ENCODE measurements around the gene PACRG.

Gene PACRG

DNA sequence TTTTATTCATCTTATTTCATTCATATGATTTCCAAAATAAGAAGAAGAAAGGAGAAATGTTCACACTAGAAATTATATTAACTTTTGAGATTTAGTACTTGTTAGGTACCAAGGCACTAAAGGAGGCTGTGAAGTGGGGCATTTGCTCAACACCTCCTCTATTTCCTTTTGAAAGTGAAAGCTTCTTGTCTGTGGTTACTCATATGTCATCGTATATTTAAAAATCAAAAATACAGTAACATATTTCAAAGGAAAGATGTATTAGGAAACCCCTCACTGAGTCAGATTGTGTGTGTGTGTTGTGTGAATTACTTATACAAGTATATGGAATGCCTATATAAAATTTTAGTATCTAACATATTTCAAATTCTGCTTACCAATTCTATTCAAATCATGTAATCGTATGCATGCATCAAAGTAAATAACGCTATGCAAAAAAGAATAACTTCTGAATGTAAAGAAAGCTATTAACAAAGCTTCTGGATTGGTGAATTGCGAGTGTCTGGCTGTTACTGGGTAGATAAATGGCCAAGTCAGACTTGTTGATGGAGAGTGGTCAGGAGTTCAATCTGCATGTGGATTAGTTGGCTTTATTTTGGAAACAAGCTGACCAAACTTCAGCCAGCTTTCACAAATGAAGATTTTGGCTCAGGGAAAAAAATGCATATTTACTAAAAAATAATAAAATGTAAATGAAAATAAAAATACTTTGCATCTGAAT is 70.9 kb downstream of the PACRG start:
- H3K4me3 ChIP-seq (ENCODE audit: low read length), result no peak overlapping the region
- peak; percentile 1 for DNase-seq (ENCODE audit: low read depth)
- TF ChIP-seq, protein P1, sequence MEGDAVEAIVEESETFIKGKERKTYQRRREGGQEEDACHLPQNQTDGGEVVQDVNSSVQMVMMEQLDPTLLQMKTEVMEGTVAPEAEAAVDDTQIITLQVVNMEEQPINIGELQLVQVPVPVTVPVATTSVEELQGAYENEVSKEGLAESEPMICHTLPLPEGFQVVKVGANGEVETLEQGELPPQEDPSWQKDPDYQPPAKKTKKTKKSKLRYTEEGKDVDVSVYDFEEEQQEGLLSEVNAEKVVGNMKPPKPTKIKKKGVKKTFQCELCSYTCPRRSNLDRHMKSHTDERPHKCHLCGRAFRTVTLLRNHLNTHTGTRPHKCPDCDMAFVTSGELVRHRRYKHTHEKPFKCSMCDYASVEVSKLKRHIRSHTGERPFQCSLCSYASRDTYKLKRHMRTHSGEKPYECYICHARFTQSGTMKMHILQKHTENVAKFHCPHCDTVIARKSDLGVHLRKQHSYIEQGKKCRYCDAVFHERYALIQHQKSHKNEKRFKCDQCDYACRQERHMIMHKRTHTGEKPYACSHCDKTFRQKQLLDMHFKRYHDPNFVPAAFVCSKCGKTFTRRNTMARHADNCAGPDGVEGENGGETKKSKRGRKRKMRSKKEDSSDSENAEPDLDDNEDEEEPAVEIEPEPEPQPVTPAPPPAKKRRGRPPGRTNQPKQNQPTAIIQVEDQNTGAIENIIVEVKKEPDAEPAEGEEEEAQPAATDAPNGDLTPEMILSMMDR (IDR thresholded peaks at IDR 0.05; ENCODE audit: insufficient read depth, low read depth, low read length, missing control alignments), result no peak

DNA sequence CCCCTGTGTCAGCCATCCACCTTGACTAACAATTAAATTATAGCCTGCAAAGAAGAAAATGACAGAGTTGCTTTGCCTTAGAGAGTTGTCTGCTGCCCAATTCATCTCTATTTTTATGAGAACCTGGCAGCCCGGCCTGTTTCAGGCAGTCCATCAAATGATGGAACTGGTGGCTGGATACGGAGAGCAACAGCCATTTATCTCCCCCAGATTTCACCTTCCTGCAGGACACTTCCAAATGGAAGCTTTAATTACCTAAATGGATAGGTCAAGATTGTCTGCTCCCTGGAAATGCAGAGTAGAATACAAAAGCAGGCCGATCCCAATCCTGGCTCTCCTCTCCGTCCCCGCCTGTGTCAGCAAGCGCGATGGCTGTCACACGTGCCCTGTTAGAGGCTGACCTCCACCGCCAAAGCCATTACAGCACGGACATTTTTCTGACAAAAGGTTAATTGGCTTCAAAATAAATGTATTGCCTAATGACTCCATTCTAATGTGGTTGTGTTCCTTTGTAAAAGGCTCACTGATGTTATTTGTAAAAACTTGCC is 86.7 kb downstream of the PACRG start:
- no peak overlapping the region for H3K4me3 ChIP-seq (ENCODE audit: low read length)
- TF ChIP-seq, protein P1 (IDR thresholded peaks at IDR 0.05; ENCODE audit: insufficient read depth, low read depth, low read length, missing control alignments), result no peak
- DNase-seq (ENCODE audit: low read depth), result no peak

DNA sequence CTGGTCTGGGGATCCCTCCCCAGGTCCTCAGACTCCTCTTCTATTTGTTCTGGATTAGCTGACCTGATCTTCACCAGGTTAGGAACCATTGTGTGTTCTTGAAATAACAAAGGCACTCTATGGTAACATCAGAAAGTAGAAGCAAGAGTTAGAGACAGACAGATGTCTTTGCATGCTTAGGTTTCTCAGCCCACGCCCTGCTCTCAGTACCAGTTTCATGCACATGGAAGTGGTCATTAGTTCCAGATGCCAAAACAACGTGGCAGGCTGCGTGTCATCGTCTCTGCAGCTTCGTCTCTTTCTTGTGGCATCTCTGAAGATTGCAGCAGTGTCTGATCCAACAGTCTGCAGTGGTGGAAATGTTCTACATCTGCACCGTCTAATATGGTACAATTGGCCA is 89.4 kb downstream of the PACRG start:
- H3K4me3 ChIP-seq (ENCODE audit: low read length), result no peak overlapping the region
- no peak for DNase-seq (ENCODE audit: low read depth)
- TF ChIP-seq, protein P1 (IDR thresholded peaks at IDR 0.05; ENCODE audit: insufficient read depth, low read depth, low read length, missing control alignments), result no peak

DNA sequence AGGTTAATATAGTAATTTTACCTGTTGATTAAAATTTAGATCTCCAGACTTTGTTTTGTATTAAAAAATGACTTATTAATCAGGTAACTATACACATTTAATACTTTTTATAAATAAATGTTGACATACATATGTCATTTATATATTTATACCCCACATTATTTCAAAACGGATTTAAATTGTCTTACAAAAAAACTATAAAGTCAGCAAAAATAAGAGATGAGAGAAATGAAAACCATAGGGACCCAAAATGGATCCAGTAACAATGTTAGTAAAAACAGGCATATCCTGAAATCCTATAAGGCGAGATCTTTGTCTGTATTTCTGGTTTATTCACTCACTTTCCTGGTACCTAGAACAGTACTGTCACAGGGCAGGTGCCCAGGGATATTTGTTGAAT is 91.5 kb downstream of the PACRG start:
- H3K4me3 ChIP-seq (ENCODE audit: low read length), result no peak overlapping the region
- DNase-seq (ENCODE audit: low read depth), result no peak
- TF ChIP-seq, protein P1 (IDR thresholded peaks at IDR 0.05; ENCODE audit: insufficient read depth, low read depth, low read length, missing control alignments), result no peak

DNA sequence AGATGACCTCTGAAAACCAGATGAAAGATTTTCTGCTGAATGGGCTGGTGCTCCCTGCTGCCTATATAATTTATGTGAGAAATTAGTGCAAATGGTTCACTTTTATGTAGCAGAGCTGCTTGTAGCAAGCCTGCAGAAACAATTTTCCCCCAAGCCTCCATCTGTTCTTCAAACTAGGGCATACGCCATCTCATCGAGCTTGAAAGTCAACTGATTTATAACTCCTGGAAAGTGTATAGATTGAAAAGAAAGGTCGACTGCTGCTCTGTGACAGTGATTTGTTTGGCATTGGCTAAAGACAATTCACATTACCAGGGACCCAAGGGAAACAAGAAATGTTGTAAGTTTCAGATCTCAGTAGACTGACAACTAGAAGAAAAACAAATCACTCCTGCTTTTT is 93.3 kb downstream of the PACRG start:
- no peak for DNase-seq (ENCODE audit: low read depth)
- TF ChIP-seq, protein P1 (IDR thresholded peaks at IDR 0.05; ENCODE audit: insufficient read depth, low read depth, low read length, missing control alignments), result no peak
- no peak overlapping the region for H3K4me3 ChIP-seq (ENCODE audit: low read length)

DNA sequence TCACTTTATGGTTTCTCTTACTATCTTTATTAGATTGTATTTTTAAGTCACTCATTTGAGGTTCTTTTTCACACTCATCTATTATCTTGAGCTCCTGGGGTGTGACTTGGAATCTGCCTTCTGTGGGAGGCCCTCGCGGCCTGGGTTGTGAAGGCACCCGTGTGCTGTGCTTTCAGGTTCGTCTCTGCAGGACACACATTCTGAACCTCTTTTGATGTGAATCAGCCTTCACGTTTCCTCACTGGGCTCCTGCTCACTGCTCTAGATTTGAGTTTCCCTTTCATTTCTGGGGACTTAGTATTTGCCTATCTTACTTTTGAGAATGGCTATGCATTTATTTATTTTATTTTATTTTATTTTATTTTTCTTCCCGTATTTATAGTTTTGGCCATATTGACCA is 97.8 kb downstream of the PACRG start:
- no peak for DNase-seq (ENCODE audit: low read depth)
- TF ChIP-seq, protein P1 (IDR thresholded peaks at IDR 0.05; ENCODE audit: insufficient read depth, low read depth, low read length, missing control alignments), result no peak
- H3K4me3 ChIP-seq (ENCODE audit: low read length), result no peak overlapping the region
